HUES6 (cell line): ENCODE results near the gene NEGR1.
"Not testable (repeated sequence)": the region's sequence is repeated elsewhere in the genome, so short reads cannot be mapped to it uniquely, and the experiment has no call there.

Experiments
- H3K27ac ChIP-seq: 2 replicates; pipeline ENCODE4 v1.7.0; 2013; ENCODE audit warnings: low read depth, mild to moderate bottlenecking, low read length, inconsistent platforms
- H3K27me3 ChIP-seq: 2 replicates; pipeline ENCODE4 v1.6.1; 2013; ENCODE audit warnings: low read length; ENCODE audit not compliant: control insufficient read depth, insufficient read depth
- H3K36me3 ChIP-seq: 2 replicates; pipeline ENCODE4 v1.6.1; 2013; ENCODE audit warnings: low read length; ENCODE audit not compliant: control insufficient read depth, insufficient read depth
- H3K4me1 ChIP-seq: 2 replicates; pipeline ENCODE4 v1.6.1; 2013; ENCODE audit warnings: low read length; ENCODE audit not compliant: control insufficient read depth, insufficient read depth
- H3K4me3 ChIP-seq: 2 replicates; pipeline ENCODE4 v1.5.1; 2013; ENCODE audit warnings: low read depth, low read length
- H3K9ac ChIP-seq: one replicate; pipeline ENCODE4 v1.6.1; 2013; ENCODE audit warnings: mild to moderate bottlenecking, low read length
- H3K9me3 ChIP-seq: 2 replicates; pipeline ENCODE4 v1.6.1; 2013; ENCODE audit warnings: low read depth, low read length; ENCODE audit not compliant: control insufficient read depth, insufficient read depth

The NEGR1 gene

DNA sequence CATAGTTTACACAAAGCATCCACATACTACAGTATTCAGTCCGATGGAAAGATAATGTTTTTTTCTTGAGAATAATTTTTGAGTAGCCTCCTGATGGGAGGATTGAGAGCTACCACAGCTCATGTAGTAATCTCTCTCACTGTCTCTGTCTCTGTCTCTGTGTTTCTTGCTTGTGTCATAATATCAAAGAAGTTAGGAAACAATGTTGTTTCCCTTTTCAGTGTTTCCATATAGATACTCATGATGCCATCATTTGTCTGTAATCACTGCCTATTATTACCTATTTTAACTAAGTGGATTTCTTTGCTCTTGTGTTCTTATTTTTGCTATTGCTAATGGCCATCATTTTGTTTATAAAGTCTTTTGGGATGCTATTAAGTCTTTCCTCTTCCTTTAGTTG, 367.7 kb downstream of the NEGR1 start:
- Histone ChIP-seq H3K27ac (no peak overlapping the region), H3K9me3 (no peaks in the 10 kb centered on the region), H3K36me3 (no peaks in the 10 kb centered on the region), H3K4me1 (no peaks in the 10 kb centered on the region), H3K4me3 (no peak overlapping the region), H3K9ac (no peak overlapping the region), H3K27me3 (no peaks in the 10 kb centered on the region)

DNA sequence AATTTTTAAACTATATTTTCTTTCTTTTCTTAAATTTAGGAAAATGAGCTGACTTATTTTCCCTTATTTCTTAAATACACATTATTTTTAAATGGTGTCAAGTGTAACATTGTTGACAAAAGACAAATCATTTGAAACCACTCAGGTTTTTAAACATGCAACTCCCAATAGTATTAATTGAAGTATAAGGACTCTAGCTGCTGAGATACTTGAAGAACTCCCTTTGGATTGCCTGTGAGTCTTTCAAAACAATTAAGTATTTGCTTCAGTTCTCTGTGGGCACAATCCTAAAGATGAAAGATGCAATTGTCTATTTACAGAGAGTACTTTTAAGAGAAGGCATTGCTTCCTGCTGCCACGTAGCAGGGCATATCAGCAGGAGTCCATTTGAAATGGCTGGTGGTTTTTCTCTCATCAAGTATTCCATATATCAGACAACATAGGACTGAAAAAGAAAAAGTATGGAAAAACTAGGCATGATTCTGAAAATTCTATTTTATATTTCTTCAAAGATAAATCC, 373.4 kb downstream of the NEGR1 start:
- Histone ChIP-seq H3K9me3 (no peaks in the 10 kb centered on the region), H3K4me1 (no peaks in the 10 kb centered on the region), H3K4me3 (no peak overlapping the region), H3K36me3 (no peaks in the 10 kb centered on the region), H3K9ac (no peak overlapping the region), H3K27me3 (no peaks in the 10 kb centered on the region), H3K27ac (no peak overlapping the region)

DNA sequence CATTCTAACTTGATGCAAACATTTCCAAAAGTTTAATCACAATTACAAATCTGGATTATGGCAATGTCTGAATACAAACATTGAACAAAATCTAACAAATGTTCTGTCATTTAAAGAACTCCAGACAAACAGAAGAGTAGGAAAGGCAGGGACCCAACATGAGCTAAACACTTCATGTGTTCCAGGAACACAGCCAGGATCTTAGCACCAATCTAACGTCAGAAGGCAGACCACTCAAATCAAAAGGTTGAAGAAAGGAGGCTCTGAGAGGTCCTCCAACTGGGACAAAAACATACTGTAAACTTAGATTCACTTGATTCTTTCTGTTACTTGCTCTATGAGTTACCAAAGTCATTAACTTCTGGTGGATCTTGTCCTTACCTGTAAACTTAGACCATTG, 374.0 kb downstream of the NEGR1 start:
- Histone ChIP-seq H3K9ac (no peak overlapping the region), H3K27me3 (no peaks in the 10 kb centered on the region), H3K4me1 (no peaks in the 10 kb centered on the region), H3K9me3 (no peaks in the 10 kb centered on the region), H3K27ac (no peak overlapping the region), H3K36me3 (no peaks in the 10 kb centered on the region), H3K4me3 (no peak overlapping the region)

DNA sequence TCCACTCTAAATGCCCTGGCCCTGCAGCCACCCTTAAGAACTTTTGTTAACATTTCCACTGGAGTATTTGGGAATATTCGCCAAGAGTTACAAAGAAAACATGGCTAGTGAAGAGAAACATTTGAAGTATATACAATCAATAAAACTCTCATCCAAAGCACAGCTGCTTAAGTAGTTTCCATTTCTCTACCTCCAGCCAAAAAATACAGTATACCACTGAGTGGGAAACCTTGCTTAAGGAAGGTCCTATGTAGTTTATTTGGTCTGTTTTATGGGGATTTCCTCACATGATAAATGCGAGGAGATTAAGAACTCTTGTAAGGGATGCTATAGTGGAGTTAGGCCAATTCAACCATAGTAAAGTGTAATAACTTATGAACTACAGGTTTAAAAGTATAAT, 382.5 kb downstream of the NEGR1 start:
- Histone ChIP-seq H3K27ac (no peak overlapping the region), H3K36me3 (no peaks in the 10 kb centered on the region), H3K4me3 (no peak overlapping the region), H3K27me3 (no peaks in the 10 kb centered on the region), H3K9ac (no peak overlapping the region), H3K4me1 (no peaks in the 10 kb centered on the region), H3K9me3 (no peaks in the 10 kb centered on the region)

DNA sequence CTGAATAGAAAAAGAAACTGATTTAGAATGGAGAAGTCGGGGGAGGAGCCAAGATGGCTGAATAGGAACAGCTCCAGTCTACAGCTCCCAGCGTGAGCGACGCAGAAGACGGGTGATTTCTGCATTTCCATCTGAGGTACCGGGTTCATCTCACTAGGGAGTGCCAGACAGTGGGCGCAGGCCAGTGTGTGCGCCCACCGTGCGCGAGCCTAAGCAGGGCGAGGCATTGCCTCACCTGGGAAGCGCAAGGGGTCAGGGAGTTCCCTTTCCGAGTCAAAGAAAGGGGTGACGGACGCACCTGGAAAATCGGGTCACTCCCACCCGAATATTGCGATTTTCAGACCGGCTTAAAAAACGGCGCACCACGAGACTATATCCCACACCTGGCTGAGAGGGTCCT, 394.2 kb downstream of the NEGR1 start:
- H3K9me3 ChIP-seq, H3K4me1 ChIP-seq, H3K27me3 ChIP-seq, H3K36me3 ChIP-seq, H3K27ac ChIP-seq, H3K9ac ChIP-seq: not testable (repeated sequence)
- peak overlapping the region; percentile 38; the same call in 1 of the 2 replicates for H3K4me3 ChIP-seq

DNA sequence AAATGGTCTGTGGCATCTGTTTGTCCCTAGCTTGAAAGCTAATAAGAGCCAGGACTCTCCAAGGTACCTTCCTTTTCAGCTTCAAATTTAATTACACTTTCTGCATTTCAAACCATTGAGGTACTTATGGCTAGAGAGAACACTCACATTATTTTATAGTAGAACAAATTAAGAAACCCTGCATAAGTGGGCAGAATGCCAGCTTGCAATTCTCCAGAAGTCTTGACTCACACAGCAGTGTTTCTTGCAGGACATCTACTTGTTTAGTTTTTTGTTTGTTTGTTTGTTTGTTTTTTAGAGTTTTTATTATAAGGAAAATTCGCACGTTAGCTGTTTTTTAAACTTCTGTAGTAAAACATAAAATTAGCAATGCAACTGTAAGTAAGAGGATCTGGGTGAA, 397.2 kb downstream of the NEGR1 start:
- no peaks in the 10 kb centered on the region for H3K27me3 ChIP-seq
- H3K27ac ChIP-seq: no peak overlapping the region
- H3K4me1 ChIP-seq: no peaks in the 10 kb centered on the region
- no peaks in the 10 kb centered on the region for H3K9me3 ChIP-seq
- no peak overlapping the region for H3K9ac ChIP-seq
- H3K36me3 ChIP-seq: no peaks in the 10 kb centered on the region
- no peak overlapping the region for H3K4me3 ChIP-seq

DNA sequence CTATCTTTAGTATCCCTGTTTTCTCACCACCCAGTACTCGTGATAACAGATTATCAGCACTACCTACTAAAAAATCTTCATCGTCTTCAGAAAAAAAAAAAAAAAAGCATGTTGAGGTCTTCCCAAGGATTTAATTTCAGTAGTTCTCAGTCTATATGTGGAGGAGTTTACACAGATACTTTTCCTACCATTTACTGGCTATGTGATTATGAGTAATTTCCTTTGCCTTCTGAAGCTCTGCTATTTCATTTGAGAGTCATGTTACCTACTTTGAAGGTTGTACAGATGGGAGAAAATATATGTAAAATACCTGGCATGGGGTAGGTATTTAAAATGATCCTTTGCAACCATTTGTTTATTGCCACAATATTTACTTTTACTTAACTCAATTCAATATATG, 399.7 kb downstream of the NEGR1 start:
- Histone ChIP-seq H3K9me3 (no peaks in the 10 kb centered on the region), H3K27ac (no peak overlapping the region), H3K4me1 (no peaks in the 10 kb centered on the region), H3K4me3 (no peak overlapping the region), H3K27me3 (no peaks in the 10 kb centered on the region), H3K36me3 (no peaks in the 10 kb centered on the region), H3K9ac (no peak overlapping the region)

DNA sequence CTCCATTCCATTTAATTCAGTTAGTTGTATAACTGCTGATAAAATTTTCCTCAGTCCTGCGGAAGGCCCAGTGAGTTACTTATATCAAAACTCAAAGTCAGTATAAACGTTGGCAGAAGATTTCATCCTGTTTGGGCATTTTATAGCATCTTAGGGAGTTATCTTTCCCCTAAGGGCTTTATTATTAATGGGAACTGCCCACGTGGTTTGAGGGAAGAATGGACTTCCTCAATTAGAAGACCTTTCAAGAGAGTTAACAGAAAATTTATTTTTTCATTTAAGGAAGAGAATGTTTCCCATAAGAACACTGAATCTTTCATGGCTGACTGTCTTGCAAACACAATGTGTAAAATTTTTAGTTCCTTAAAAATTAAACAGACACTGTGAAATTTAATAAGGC, 400.1 kb downstream of the NEGR1 start:
- no peaks in the 10 kb centered on the region for H3K36me3 ChIP-seq
- H3K4me3 ChIP-seq: no peak overlapping the region
- H3K9me3 ChIP-seq: no peaks in the 10 kb centered on the region
- no peak overlapping the region for H3K9ac ChIP-seq
- no peaks in the 10 kb centered on the region for H3K4me1 ChIP-seq
- no peak overlapping the region for H3K27ac ChIP-seq
- no peaks in the 10 kb centered on the region for H3K27me3 ChIP-seq

DNA sequence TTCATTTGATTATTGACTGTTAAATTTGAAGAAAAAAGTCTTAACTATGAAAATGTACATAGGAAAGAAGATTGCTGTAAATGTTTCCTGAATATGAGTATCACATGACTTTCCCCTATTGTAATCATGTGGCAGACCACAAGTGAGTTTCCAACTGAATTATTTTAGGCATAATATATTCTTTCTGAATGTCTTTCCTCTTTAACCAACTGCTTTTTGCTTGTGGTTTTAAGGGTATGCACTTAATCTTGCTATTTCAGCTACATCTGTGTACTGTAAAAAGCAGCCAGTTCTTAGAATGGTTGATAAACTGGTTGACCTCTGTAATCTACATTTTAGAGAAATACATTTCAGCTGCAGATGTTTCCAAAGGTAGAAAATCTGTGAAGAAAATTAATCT, 400.7 kb downstream of the NEGR1 start:
- no peaks in the 10 kb centered on the region for H3K9me3 ChIP-seq
- no peaks in the 10 kb centered on the region for H3K4me1 ChIP-seq
- no peaks in the 10 kb centered on the region for H3K27me3 ChIP-seq
- H3K27ac ChIP-seq: no peak overlapping the region
- H3K4me3 ChIP-seq: no peak overlapping the region
- no peaks in the 10 kb centered on the region for H3K36me3 ChIP-seq
- H3K9ac ChIP-seq: no peak overlapping the region

DNA sequence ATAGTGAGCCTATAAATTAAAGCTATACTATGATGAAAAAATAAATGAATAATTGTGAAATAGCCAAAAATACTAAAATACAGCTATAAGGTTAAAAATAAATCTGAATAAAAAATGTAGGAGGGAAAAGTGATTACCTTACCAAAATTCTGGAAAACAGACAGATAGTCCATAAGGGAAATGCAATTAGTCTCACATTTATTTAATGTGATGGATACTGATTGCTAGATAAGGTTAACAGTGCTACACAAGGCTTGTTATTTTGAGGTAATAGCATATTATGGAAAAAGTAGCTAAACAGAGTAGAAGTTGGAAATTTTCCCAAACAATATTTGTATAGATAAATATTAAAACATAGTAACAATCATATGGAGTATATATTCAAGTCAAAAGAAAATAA, 413.0 kb downstream of the NEGR1 start:
- Histone ChIP-seq H3K27me3 (no peaks in the 10 kb centered on the region), H3K9ac (no peak overlapping the region), H3K27ac (no peak overlapping the region), H3K4me1 (no peaks in the 10 kb centered on the region), H3K4me3 (no peak overlapping the region), H3K9me3 (no peaks in the 10 kb centered on the region), H3K36me3 (no peaks in the 10 kb centered on the region)

DNA sequence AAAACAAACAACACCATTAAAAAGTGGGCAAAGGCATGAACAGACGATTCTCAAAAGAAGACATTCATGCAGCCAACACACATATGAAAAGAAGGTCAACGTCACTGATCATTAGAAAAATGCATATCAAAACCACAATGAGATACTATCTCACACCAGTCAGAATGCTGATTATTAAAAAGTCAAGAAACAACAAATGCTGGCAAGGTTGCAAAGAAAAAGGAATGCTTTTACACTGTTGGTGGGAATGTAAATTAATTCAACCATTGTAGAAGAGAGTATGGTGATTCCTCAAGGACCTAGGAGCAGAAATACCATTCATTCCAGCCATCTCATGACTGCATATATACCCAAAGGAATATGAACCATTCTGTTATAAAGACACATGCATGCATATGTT, 419.6 kb downstream of the NEGR1 start:
- Histone ChIP-seq H3K27me3 (no peaks in the 10 kb centered on the region), H3K4me1 (peaks cover 6% of the 10 kb centered on the region; the same call in 1 of the 2 replicates), H3K9ac (no peak overlapping the region), H3K36me3 (no peaks in the 10 kb centered on the region), H3K27ac (no peak overlapping the region), H3K4me3 (no peak overlapping the region), H3K9me3 (no peaks in the 10 kb centered on the region)

DNA sequence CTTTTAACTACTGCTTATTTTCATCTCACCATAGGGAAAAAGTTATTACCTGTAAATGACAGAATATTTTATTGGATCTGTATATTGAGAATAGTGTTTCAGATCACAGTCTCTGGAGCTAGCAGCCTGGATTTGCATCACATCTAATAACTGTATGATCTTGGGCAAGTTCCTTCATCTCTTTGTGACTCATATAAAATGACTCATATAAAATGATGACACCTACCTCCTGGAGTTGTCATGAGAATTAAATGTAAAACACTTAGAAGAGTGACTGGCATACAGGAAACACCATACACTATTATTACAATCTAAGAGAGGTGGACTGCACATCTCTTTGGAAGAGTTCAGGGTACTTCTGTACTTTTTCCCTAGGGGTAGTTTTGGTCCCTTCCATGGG, 421.3 kb downstream of the NEGR1 start:
- Histone ChIP-seq H3K9me3 (no peaks in the 10 kb centered on the region), H3K36me3 (no peaks in the 10 kb centered on the region), H3K4me3 (no peak overlapping the region), H3K9ac (no peak overlapping the region), H3K4me1 (peaks cover 9% of the 10 kb centered on the region; the same call in 1 of the 2 replicates), H3K27ac (no peak overlapping the region), H3K27me3 (no peaks in the 10 kb centered on the region)
